Measurements from ENCODE around the gene MEIKIN.

The MEIKIN gene

DNA sequence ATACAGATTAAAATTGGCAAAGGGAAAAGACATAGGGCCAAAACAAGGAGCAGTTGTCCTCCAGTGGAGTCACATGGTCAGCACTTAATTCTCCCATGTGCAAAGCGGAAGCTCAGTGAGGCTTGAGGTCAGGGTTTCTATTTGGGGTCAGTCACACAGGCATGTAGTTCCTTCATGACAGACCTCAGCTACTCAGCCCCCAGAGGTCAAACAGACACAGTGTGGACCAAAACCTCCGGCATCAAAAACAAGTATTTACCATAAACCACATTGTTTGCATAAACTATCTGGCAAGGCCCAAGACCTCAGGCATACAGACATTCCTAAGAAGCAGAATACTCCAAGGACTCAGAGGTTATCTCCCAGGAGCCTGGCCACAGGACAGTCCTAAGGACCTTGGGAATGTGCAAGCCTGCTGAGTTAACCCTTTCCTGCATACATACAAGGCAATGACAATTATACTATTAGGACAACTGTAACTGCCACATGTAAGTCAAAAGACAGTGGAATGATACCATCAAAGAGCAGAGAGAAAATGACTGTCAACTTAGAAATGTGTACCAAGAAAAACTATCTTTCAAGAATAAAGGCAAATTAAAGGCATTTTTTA, 120.0 kb downstream of the MEIKIN start:
- no peak overlapping the region for H3K4me3 ChIP-seq (ENCODE audit: low read length)
- H3K27ac ChIP-seq (ENCODE audit: low read length), result no peak overlapping the region
- H3K4me1 ChIP-seq (ENCODE audit: insufficient read depth, low read length), result no peaks in the 10 kb centered on the region
- H3K36me3 ChIP-seq (ENCODE audit: insufficient read depth, low read depth, low read length), result no peaks in the 10 kb centered on the region
- H3K9me3 ChIP-seq (ENCODE audit: insufficient read depth, low read depth, low read length), result no peaks in the 10 kb centered on the region
- no peak overlapping the region for H3K9ac ChIP-seq (ENCODE audit: low read depth, low read length)
- no peaks in the 10 kb centered on the region for H3K27me3 ChIP-seq (ENCODE audit: insufficient read depth, low read length)

DNA sequence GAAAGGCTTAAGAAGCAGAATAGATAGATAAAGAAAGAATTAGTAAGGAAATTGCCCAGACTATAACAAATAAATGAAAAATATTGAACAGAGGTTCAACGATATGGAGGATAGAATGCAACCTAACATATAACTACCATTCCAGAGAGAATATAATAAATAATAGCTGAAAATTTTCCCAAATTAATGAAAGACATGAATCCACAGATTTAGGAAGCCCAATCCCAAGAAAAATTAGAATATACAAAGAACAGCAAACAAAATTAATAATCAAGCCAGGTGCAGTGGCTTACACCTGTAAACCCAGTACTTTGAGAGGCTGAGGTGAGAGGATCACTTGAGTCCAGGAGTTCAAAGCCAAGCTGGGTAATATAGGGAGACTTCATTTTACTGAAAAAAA, 120.8 kb downstream of the MEIKIN start:
- no peaks in the 10 kb centered on the region for H3K36me3 ChIP-seq (ENCODE audit: insufficient read depth, low read depth, low read length)
- no peak overlapping the region for H3K4me3 ChIP-seq (ENCODE audit: low read length)
- no peaks in the 10 kb centered on the region for H3K4me1 ChIP-seq (ENCODE audit: insufficient read depth, low read length)
- H3K9ac ChIP-seq (ENCODE audit: low read depth, low read length), result no peak overlapping the region
- H3K27ac ChIP-seq (ENCODE audit: low read length), result no peak overlapping the region
- no peaks in the 10 kb centered on the region for H3K9me3 ChIP-seq (ENCODE audit: insufficient read depth, low read depth, low read length)
- H3K27me3 ChIP-seq (ENCODE audit: insufficient read depth, low read length), result no peaks in the 10 kb centered on the region

DNA sequence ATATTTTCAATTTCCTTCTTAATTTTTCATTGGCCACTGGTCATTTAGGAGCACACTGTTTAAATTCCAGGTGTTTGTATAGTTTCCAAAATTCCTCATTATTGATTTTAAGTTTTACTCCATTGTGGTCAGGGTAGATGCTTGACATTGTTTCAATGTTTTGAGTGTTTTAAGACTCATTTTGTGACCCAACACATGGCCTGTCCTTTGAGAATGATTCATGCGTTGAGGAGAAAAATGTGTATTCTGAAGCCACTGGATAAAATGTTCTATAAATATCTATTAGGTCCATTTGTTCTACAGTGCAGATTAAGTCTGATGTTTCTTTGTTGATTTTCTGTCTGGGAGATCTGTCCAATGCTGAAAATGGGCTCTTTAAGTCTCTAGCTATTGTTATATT, 124.2 kb downstream of the MEIKIN start:
- Histone ChIP-seq H3K9me3 (ENCODE audit: insufficient read depth, low read depth, low read length) (no peaks in the 10 kb centered on the region), H3K27me3 (ENCODE audit: insufficient read depth, low read length) (no peaks in the 10 kb centered on the region), H3K9ac (ENCODE audit: low read depth, low read length) (no peak overlapping the region), H3K4me3 (ENCODE audit: low read length) (no peak overlapping the region), H3K36me3 (ENCODE audit: insufficient read depth, low read depth, low read length) (no peaks in the 10 kb centered on the region), H3K27ac (ENCODE audit: low read length) (no peak overlapping the region), H3K4me1 (ENCODE audit: insufficient read depth, low read length) (no peaks in the 10 kb centered on the region)

DNA sequence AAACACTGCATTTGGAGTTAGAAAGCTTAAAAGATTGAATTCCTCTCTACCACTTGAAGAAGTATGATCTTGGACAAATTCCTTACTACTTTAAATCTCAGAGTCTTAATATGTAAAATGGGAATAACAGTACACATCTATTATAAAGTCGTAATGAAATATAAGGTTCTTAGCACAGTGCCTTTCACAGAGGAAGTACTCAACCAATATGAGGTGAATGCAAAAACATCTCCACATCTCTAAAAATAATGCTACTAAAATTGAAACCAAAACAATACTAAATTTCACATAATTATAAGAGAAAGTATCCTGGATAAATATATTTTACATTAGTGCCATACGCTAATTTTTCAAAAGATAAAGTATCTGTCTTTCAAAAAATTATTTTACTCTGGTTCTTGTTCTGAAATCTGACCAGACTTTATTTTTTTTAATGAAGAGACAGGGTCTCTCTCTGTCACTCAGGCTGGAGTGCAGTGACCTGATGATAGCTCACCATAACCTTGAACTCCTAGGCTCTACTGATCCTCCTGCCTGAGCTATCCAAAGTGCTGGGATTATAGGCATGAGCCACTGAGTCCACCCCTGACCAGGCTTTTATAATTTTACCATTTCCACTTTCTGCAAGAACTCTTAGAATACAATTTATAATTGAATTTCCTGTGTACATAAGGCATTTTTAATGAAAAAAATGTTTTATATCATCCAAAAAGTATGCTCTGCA, 127.3 kb downstream of the MEIKIN start:
- Histone ChIP-seq H3K4me3 (ENCODE audit: low read length) (no peak overlapping the region), H3K4me1 (ENCODE audit: insufficient read depth, low read length) (no peaks in the 10 kb centered on the region), H3K9me3 (ENCODE audit: insufficient read depth, low read depth, low read length) (no peaks in the 10 kb centered on the region), H3K36me3 (ENCODE audit: insufficient read depth, low read depth, low read length) (no peaks in the 10 kb centered on the region), H3K27me3 (ENCODE audit: insufficient read depth, low read length) (no peaks in the 10 kb centered on the region), H3K27ac (ENCODE audit: low read length) (no peak overlapping the region), H3K9ac (ENCODE audit: low read depth, low read length) (no peak overlapping the region)

DNA sequence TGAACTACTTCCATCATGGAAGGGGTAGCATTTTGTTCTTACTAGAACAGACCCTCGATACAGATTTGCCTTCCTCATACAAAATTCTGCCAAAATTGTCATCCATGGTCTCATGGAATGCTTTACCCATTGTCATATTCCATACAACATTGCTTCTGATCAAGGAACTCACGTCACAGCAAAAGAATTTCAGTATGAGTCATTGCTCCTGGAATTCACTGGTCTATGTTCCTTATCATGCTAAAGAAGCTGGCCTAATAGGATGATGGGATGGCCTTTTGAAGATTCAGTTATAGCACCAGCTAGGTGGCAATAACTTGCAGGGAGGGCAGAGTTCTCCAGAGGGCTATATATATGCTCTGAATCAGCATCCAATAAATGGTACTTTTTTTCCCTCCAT, 130.5 kb downstream of the MEIKIN start:
- H3K27me3 ChIP-seq (ENCODE audit: insufficient read depth, low read length), result no peaks in the 10 kb centered on the region
- H3K27ac ChIP-seq (ENCODE audit: low read length), result no peak overlapping the region
- no peak overlapping the region for H3K9ac ChIP-seq (ENCODE audit: low read depth, low read length)
- H3K9me3 ChIP-seq (ENCODE audit: insufficient read depth, low read depth, low read length), result no peaks in the 10 kb centered on the region
- no peaks in the 10 kb centered on the region for H3K4me1 ChIP-seq (ENCODE audit: insufficient read depth, low read length)
- H3K36me3 ChIP-seq (ENCODE audit: insufficient read depth, low read depth, low read length), result no peaks in the 10 kb centered on the region
- H3K4me3 ChIP-seq (ENCODE audit: low read length), result no peak overlapping the region

DNA sequence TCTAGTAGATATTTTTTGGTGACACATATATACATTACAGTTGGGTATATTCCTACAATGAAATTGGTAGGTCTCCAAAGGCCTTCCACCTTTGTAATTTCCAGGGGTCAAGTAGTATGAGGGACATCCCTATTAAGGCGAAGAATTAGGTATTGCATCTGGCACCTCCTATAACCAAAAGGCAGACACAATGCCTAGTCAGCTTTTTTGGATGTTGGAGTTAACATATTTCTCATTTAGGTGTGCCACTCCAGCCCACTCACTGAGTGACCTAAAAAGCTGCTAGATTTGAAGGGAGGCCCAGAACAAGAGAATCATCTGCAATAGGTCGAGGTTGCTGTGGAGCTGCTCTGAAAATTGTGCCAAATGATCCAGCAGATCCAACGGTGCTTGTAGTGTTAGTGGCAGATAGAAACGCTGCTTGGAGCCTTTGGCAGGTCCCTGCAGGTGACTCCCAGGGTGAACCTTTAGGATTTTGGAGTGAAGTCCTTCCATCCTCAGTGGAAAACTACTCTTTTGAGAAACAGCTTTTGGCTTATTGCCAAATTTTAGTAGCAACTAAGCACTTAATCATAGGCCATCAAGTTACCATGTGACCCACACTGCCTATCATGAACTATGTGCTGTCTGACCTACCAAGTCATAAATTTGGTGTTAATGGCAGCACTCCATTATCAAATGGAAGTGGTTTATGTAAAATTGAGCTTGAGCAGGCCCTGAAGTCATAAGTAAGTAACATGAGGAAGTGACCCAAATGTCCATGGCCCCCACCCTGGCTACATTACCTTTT, 132.9 kb downstream of the MEIKIN start:
- Histone ChIP-seq H3K27ac (ENCODE audit: low read length) (no peak overlapping the region), H3K4me1 (ENCODE audit: insufficient read depth, low read length) (no peaks in the 10 kb centered on the region)

DNA sequence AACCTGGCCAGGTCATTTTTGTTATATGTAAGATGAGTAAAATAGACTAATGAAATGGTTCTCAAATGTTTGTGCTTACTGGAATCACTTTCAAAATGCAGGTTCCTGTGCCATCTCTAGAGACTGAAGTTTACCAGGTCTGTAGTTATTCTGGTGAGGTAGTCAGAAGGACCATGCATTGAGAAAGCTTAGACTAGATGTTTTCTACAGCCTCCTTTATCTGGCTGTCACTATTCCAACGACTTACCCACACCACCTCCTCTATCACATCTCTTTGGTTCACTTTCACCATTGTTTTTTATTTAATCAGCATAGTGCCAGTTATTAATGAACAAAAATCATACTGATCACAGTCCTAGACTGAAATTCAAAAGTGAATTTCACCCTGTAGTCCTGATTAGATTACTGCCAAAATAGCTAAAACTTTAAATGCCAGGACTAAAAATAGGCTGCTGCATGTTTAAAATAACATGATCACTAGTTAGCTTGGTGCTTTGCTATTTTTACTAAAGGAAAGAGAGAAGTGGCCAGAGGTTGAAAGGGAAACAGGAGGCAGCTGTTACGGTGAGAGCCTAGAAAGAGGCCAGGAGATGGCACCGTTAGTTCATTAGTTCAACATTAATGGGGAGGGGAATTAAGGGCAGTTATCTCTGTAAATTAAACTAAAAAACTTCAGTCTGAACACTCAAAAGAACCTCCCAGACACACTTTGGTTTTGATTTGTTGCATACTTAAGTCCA, 134.8 kb downstream of the MEIKIN start:
- H3K9ac ChIP-seq (ENCODE audit: low read depth, low read length), result no peak overlapping the region
- H3K27ac ChIP-seq (ENCODE audit: low read length), result no peak overlapping the region
- no peaks in the 10 kb centered on the region for H3K9me3 ChIP-seq (ENCODE audit: insufficient read depth, low read depth, low read length)
- no peak overlapping the region for H3K4me3 ChIP-seq (ENCODE audit: low read length)
- H3K27me3 ChIP-seq (ENCODE audit: insufficient read depth, low read length), result no peaks in the 10 kb centered on the region
- H3K4me1 ChIP-seq (ENCODE audit: insufficient read depth, low read length), result no peaks in the 10 kb centered on the region
- H3K36me3 ChIP-seq (ENCODE audit: insufficient read depth, low read depth, low read length), result no peaks in the 10 kb centered on the region

More for the DNA sequence above, 132.9 kb downstream of the MEIKIN start:
- no peaks in the 10 kb centered on the region for H3K27me3 ChIP-seq (ENCODE audit: insufficient read depth, low read length)
- H3K9ac ChIP-seq (ENCODE audit: low read depth, low read length), result no peak overlapping the region
- no peaks in the 10 kb centered on the region for H3K9me3 ChIP-seq (ENCODE audit: insufficient read depth, low read depth, low read length)
- H3K36me3 ChIP-seq (ENCODE audit: insufficient read depth, low read depth, low read length), result no peaks in the 10 kb centered on the region
- no peak overlapping the region for H3K4me3 ChIP-seq (ENCODE audit: low read length)

GRCh38 chr5:131796793-131797693, 148.4 kb downstream of the MEIKIN start, which contains the start of gene FNIP1:
Gene FNIP1 (minus strand): TSS chr5:131797017. CDS start chr5:131796921, 96 bp downstream.
- peaks cover 3% of the 10 kb centered on the region; the same call in 1 of the 2 replicates for H3K4me1 ChIP-seq (ENCODE audit: insufficient read depth, low read length)
- H3K4me3 ChIP-seq (ENCODE audit: low read length), result peak within 1 kb of the TSS; percentile 74
- H3K27me3 ChIP-seq (ENCODE audit: insufficient read depth, low read length), result peaks cover 18% of the 10 kb centered on the region; the same call in 1 of the 2 replicates
- H3K9me3 ChIP-seq (ENCODE audit: insufficient read depth, low read depth, low read length), result no peaks in the 10 kb centered on the region
- no peaks in the 10 kb centered on the region for H3K36me3 ChIP-seq (ENCODE audit: insufficient read depth, low read depth, low read length)
- H3K9ac ChIP-seq (ENCODE audit: low read depth, low read length), result peak within 1 kb of the TSS; percentile 64
- H3K27ac ChIP-seq (ENCODE audit: low read length), result no peak within 1 kb of the TSS

GRCh38 chr5:131795879-131796792, 149.3 kb downstream of the MEIKIN start:
- H3K27ac ChIP-seq (ENCODE audit: low read length), result no peak overlapping the region
- H3K9me3 ChIP-seq (ENCODE audit: insufficient read depth, low read depth, low read length), result no peaks in the 10 kb centered on the region
- peaks cover 18% of the 10 kb centered on the region; the same call in 1 of the 2 replicates for H3K27me3 ChIP-seq (ENCODE audit: insufficient read depth, low read length)
- peaks cover 3% of the 10 kb centered on the region; the same call in 1 of the 2 replicates for H3K4me1 ChIP-seq (ENCODE audit: insufficient read depth, low read length)
- peak overlapping the region; percentile 64 for H3K9ac ChIP-seq (ENCODE audit: low read depth, low read length)
- H3K36me3 ChIP-seq (ENCODE audit: insufficient read depth, low read depth, low read length), result no peaks in the 10 kb centered on the region
- H3K4me3 ChIP-seq (ENCODE audit: low read length), result peak overlapping the region; percentile 74

DNA sequence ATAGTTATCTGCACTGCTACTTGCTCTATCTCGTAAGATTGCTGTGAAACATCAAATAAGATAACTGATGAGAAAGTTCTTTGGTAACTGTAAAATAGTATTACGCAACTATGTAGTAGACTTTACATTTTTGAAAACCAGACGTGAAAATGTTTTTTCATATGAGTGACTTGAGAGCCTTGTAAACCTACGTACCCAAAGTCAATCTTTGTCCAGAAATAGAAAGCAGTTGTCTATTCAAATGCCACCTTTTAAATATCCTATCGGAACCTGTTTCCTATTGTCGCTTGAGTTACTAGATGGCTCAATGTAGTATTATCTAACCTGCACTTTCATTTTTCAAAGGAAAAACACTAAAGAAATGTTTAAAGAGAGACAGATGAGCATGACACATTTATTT, 150.2 kb downstream of the MEIKIN start:
- no peaks in the 10 kb centered on the region for H3K9me3 ChIP-seq (ENCODE audit: insufficient read depth, low read depth, low read length)
- peaks cover 18% of the 10 kb centered on the region; the same call in 1 of the 2 replicates for H3K27me3 ChIP-seq (ENCODE audit: insufficient read depth, low read length)
- H3K27ac ChIP-seq (ENCODE audit: low read length), result no peak overlapping the region
- peaks cover 3% of the 10 kb centered on the region; the same call in 1 of the 2 replicates for H3K4me1 ChIP-seq (ENCODE audit: insufficient read depth, low read length)
- H3K9ac ChIP-seq (ENCODE audit: low read depth, low read length), result no peak overlapping the region
- 0 out of 2 replicates have a peak overlapping the region, but pooled peaks have one; percentile 74 for H3K4me3 ChIP-seq (ENCODE audit: low read length)
- H3K36me3 ChIP-seq (ENCODE audit: insufficient read depth, low read depth, low read length), result no peaks in the 10 kb centered on the region

Data from iPS-20b (cell line).